GM19193 (cell line): ENCODE measurements around the gene MED12L.

Experiments
- POLR2A ChIP-seq: IDR thresholded peaks from 4 replicates; pipeline ENCODE4 v1.6.1; 2011; ENCODE audit not compliant: insufficient read depth, insufficient read length; ENCODE audit errors: extremely low read depth

MED12L gene

DNA sequence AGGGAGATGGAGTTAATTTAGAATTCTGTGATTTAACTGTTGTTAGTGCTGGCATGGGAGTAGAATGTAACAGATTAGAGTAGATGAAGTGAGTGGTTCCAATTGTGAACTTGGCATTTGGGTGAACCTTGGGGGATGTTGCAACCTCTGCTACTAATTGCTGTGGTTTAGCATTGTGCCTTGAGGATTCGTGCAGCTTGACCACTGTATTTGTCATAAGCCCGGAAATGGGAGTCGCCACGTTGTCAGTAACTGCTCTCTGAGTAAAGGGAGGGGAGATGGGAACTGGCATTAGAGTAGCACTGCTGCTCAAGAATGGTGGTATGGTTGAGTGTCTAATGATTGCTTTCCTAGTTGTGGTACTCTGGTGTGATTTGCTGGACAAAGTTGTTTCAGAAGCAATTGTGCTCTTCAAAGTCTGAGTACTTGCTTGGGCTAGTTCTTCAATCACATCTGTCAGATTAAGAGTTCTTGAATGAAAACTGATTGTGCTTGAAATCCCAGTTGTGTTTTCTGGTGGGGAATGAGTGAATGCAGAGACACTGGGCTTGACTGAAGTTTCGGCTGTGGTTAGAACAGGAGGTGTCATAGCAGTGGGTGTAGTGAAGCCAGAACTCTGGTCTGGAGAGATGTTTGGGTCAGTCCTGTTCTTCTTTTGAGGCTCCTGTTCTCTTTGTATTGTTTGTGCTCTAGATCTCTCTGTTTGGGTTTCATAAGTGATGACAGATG lies 360.0 kb downstream of the MED12L start:
- TF ChIP-seq POLR2A: no peak

DNA sequence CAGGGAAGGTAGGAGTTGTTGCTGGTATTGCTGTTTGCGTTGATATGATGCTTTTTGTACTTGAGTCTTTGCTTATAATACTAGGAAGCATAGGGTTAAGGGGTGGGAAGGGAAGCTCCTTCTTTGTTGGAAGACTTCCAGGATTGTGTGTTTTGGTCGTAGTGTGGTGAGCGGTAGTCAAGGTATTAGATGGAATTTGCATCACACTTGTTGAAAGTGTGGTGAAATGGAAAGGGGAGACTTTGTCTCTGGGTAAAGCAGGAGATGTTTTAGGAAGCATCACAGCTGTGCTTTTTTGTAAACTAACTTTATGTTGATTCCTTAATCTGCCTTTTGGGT lies 360.5 kb downstream of the MED12L start:
- TF ChIP-seq POLR2A: no peak

DNA sequence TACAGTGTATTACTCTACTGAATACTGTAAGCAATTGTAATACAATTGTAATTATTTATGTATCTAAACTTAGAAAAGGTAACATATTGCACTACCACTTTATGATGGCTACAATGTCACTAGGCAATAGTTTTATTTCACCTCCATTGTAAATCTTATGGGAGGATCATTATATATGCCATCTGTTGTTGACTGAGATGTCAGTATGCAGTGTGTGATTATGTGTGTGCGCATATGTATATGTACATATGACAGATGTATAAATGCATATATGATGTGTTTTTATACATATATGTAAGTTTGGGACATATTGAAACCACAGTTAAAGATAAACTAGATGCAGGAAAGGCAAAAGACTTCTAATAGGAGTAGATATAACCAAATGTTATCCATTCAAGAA lies 366.9 kb downstream of the MED12L start:
- no peak for TF ChIP-seq POLR2A

DNA sequence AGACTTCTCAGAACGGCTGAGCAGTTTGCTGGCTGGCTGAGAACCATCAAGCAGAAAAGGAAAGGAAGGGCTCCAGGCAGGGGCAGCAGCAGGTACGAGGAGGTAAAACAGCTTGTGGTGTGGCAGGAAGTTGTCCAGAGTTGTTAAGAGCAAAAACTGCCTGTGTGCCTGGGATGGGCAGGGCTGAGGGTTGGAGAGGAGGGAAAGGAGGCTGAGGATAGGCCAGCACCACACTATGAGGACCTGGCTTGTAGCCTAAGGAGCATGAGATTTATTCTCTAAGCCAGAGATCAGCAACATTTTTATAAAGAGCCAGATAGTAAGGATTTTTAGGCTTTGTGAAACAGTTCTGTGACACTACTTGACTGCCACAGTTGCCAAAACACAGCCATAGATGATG lies 367.4 kb downstream of the MED12L start:
- no peak for TF ChIP-seq POLR2A

DNA sequence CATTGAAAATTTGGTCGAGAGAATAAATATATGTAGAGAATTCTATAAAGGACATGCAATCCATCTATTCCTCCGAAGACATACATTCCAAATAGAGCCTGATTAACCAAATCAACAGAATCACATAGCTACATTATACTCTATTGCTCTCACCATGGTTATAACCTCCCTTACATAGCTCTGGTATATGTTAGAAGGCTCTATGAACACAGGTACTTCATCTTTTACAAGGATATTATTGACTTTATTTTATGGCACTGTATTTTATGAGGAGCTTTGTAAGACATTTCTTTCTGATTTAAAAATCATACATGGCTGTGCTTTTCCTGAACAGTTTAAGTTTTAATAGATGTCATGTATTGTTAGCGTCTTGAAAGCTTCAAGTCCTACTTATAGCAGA lies 370.6 kb downstream of the MED12L start:
- TF ChIP-seq POLR2A: no peak

DNA sequence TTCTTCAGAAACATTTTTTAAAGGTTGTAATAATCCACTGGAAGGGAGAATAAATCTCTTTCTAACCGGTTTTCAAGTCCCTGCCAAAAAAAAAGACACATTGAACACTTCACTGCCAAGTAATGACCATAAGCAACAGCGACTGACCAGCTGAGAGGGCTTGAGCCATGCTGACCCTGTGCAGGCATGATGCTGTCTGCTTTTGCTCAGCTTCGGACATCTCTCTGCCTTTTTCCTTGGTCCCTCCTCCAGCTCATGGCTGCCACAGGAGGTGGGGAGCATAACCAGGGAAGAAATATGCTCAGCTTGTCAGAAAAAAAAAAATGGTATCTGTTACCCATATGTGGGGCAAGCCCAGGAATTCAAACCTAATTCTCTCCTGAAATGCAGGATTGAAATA lies 373.9 kb downstream of the MED12L start:
- TF ChIP-seq POLR2A: no peak

DNA sequence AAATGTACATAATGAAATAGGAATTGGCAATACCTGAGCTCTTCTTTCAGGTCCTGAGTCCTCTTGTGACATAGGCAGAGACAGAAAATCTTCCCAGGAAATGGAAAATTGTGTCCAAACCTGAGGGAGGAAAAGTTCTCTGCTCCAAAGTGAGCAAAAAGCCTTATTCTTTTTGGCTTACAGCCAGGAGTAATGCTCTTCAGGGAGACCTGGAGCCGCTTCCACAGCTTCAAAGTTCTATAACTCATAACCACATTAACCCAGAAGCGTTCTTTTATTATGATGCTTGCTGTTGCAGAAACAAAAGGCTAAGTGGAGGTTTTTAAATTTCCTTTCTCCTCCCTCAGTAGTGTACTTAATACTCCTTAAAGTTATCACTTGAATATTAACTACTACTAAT lies 374.8 kb downstream of the MED12L start:
- no peak for TF ChIP-seq POLR2A

DNA sequence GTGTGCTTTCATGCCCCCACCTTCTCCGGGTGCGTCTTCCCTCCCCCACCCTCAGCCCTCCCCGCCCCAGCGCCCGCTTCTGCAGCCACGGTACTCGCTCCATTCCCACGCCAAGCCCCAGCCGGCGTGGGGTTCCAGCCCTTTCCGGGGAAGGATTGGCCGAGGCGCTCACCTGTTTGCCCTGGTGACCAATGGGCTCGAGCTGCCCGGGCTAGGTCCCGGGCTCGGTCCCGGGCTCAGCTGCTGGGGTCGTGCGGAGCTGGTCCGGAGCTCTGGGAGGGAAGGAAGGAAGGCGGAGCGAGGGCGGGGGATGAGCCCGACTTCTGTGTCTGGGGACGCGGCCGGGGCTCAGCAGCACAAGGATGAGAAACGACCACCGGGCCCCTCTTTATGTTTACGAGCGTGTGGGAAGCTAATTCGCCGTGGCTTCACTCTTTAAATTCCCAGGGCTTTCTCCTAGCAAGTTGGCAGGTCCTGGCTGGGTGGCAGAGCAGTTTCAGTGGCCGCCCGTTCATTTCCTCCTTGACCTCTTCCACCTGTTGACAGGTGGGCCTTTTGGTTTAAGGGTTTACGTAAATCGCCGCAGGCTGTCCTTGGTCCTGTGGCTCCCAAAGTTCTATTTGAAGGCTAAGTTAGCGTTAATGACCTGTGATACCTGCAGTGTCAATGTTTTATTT lies 375.4 kb downstream of the MED12L start, which contains the start of gene IGSF10:
Gene IGSF10, minus strand, starts transcription at position 288 of the 677 bp plus-strand sequence. CDS start 2,352 bp downstream, outside the sequence.
- TF ChIP-seq POLR2A: no peak

DNA sequence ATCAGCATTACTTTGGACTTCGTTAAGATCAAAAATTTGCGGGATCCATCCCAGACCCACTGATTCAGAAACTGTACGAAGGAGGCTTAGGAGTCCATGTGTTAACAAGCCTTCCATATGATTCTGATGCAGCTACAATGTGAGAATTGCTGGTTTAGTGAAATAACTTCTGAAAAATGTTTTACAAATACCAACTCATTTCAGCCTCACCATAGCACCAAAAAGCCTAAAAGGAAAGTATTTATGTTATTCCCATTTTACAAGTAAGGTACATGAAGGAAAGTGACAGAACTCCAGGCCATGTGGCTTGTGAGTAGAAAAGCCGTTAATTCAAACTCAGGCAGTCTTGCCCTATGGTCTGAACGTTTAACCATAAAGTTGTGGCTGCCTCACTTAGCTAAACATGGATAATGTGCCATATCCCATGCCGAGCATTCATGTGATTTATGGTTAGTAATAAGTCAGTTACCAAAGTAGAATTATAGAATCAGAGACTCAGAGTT lies 376.9 kb downstream of the MED12L start:
- no peak for TF ChIP-seq POLR2A

DNA sequence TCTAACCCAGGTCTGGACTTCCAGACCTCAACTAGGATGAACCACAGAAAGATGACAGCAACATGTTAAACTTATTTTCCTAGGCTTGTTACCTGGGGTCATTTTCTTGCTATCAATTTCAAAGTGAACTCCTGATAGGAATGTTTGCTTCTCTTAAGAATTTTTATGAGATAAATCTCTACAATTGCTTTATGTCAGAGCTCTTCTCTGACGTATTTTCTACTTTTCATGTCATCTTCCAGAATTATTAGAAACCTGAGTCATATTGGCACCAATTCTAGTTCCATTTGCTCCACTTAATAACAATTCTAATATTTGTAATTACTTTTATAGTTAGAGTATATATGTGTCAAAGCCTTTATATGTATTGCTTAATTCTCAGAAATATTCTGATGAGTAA lies 377.5 kb downstream of the MED12L start:
- TF ChIP-seq POLR2A: no peak

DNA sequence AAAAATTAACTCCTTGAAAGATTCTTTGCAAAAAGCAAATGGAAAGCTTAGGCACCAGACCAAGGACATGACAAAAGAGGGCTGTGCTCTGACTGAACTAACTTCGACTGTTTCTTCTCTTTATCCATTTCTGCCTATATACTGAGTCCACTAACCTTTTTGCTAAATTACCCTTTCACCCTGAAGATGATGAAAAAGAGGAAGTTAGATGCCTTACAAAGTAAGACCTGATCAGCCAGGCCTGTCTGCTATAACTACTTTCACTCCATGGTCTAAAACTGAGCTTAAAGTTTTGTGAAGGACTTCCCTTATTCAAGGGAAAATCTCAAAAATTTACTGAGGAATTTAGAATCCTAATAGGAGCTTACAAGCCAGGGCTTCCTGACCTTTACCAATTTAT lies 381.6 kb downstream of the MED12L start:
- TF ChIP-seq POLR2A: no peak

DNA sequence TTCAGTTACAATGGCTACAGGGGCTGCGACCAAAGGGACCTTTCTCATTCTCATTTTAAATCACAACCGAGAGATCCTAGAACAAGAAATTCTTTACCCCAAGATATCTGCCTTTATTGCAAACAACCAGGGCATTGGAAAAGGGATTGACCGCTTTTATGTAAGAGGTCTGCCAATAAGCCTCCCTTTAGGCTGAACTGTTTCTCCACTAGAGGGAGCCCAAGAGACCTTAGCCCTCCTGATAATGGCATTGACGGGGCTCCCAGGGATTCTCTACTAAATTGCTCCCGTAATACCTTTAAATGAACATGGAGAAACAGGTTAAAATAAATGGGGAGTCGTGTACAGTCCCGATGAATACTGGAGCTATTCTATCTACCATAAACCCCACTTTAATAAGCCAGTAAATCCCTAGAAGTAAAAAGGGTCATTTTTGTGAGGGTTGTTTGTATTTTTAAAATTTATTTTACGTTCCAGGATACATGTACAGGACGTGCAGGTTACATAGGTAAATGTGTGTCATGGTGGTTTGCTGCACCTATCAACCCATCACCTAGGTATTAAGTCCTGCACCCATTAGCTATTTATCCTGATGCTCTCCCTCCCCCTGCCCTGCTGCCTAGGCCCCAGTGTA lies 382.9 kb downstream of the MED12L start:
- no peak for TF ChIP-seq POLR2A

DNA sequence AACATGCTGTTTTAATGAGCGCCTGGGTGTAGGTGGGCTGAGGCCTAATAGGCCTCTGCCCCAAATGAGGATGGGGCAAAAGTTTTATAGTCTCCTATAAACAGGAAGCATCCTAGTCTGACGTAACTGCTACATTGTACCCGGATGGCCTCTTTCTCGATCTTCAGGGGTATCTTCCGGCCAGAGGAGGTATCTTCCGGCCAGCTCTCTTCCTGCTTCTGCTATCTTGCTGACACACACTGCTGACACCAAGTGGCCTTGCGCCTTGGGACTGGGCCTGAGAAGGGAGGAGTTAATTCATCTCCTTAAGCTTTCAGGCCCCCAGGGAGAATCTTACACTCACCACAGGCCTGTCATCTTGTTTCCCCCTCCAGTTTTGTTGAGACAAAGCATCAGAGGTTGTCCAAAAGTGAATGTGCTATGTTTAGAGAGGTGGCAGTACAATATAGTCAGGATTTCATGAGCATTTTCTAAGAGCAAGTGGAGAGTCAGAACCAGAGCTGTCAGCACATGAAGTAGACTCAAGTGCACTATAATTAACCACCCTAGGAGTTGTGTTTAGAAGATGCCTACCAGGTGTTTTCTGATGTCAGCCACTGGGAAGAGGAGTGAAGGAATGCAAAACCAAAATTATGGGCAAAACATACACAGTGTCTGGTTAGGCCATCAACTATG lies 391.0 kb downstream of the MED12L start:
- no peak for TF ChIP-seq POLR2A

DNA sequence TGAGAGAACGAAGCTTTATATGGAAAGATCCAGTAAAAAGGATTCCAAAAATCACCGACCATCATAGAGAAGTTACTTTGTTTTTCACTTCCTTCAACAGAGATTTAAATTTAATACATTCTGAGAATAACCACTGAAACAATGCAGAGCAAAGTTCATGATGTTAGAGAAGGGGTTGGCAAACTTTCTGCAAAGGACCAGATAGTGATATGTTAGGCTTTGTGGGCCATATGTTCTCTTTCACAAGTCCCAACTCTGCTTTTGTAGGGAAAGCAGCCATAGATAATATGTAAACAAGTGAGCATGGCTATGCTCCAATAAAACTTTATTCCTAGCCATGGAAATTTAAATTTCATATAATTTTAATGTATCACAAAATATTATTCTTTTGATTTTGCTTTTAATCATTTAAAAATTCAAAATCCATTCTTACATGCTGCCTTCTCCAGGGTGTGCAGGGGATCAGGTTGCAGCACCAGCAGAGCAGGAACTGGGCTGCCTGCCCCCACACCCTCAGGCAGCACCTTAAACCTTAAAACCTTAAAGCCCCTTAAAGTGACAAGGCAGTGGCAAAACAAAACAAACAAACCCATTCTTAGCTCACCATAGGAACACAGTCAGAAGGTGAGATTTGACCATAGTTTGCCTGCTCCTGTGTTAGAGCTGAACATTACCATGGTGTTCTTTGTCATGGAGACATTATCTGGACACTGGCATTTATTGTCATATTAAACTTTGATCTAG lies 392.3 kb downstream of the MED12L start:
- no peak for TF ChIP-seq POLR2A

DNA sequence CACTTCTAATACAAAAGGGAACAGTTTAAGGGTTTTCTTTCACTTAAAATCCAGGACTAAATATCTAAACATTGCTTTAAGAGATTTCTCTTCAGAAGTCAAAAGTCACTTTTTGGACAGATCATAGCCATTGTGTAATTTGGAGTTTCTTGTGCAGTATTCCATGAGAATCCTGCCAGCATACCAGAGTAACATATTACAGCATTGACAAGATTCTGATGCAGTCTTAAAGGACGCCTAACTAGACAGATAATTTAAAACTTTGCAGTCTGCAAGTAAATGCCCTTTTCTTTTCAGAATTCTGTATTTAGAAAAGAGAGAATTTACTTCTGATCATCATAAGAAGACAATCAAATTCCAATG lies 392.9 kb downstream of the MED12L start:
- TF ChIP-seq POLR2A: no peak

DNA sequence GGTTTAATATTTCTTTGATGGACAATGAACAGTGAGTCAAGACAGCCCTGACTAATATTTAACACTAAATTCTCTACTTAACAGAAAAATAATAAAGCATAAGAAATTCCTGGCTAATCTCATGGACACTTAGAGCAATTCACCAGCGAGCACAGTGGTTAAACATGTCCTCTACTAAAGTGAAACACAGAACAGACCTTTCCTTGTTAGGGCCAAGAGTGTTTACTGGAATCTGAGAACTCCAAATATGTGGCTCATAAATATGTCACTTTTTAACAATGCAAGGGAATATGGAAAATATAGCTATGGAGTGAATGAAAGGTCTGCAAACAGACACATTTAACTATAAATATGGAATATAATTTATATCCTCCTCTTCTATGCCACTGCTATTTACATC lies 394.0 kb downstream of the MED12L start:
- no peak for TF ChIP-seq POLR2A

DNA sequence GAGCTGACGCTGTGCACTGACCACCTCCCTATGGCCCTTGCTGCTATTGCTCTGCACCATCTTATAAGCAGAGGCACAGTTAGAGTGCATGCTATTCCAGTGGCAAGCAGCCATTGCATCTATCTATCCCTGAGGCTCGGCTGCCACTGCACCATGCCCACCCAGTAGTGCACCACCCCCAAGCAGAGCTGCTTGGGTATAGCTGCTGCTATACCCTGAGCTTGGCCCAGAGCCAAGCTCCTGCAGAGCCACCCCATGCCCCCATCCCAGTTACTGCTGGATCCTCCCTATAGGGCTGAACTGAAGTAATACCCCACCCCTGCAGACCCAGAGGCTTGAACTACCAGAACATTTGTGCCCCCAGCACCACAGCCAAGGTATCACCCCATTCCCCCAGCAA lies 395.0 kb downstream of the MED12L start:
- no peak for TF ChIP-seq POLR2A
